ENCODE data around the gene SLC39A10.
"Not testable (repeated sequence)": the region's sequence is repeated elsewhere in the genome, so short reads cannot be mapped to it uniquely, and the experiment has no call there.

SLC39A10 gene, protein sequence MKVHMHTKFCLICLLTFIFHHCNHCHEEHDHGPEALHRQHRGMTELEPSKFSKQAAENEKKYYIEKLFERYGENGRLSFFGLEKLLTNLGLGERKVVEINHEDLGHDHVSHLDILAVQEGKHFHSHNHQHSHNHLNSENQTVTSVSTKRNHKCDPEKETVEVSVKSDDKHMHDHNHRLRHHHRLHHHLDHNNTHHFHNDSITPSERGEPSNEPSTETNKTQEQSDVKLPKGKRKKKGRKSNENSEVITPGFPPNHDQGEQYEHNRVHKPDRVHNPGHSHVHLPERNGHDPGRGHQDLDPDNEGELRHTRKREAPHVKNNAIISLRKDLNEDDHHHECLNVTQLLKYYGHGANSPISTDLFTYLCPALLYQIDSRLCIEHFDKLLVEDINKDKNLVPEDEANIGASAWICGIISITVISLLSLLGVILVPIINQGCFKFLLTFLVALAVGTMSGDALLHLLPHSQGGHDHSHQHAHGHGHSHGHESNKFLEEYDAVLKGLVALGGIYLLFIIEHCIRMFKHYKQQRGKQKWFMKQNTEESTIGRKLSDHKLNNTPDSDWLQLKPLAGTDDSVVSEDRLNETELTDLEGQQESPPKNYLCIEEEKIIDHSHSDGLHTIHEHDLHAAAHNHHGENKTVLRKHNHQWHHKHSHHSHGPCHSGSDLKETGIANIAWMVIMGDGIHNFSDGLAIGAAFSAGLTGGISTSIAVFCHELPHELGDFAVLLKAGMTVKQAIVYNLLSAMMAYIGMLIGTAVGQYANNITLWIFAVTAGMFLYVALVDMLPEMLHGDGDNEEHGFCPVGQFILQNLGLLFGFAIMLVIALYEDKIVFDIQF

DNA sequence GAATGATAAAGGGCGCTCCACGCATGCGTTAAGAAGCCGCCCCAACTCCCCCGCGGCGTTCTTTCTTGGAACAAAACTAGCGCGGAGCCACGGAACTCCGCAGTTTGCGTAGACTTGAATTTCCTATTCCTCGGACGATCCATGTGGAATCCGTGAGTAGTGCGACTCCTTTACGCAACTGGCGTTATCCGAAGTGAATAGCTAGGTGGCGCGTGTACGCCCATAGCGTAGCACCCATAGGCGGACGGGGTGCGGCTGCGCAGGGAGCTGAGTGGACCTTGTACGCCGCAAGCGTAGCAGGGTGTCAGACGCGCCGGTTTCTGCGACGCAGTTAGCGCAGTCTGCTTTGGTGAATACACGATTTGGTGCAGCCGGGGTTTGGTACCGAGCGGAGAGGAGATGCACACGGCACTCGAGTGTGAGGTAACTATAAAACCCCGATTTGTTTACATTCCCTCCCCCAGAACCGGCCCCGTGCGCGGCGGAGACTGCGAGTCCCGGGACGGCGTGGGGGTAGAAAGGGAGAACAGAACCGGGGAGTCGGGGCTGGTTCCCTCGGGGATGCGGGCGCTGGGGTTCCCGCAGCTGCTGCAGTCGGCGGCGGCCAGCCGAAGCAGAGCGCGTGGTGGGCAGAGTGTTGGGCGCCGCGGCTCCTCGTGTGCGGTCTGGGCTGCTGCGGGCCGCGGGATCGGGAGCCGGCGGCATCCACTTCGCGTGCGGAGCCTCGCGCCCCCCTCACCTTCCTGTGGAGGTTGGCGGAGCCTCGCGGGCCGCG lies at the start of gene SLC39A10:
SLC39A10 (plus strand) TSS at position 368 of the 775 bp plus-strand sequence. CDS start 22,817 bp downstream, outside the sequence.
- DNase-seq = peak; percentile 100

DNA sequence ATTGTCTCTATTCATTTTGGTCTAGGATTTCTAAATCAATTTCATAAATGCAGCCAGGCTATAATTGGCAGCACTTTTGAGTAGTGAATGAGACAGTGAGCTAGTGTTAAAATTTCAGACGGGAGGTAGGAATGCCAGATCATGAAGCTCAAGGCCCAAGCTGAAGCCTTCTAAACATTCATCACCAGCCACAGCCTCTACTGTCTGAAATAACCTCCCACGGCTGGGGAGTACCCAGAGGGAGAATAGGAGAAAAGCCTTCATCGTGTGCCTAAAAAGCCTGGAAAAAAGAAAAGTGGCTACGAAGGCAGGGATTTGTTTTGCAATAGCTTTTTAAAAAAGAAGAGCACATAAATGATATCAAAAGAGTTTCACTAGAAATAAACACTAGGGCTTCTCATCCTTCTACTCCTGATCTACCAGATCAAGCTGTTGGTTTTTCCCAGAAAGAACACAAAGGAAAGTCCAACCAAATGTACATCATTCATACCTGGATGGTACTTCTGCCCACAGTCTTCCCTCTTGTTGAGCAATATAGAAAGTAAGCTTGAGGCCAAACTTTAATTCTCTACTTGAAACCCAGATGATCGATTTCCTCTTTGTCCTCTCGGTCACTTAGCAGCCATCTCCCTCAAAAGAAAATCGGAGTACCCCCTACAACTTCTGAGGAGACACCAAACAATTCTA lies 48.1 kb upstream of the SLC39A10 start:
- DNase-seq = no peak

DNA sequence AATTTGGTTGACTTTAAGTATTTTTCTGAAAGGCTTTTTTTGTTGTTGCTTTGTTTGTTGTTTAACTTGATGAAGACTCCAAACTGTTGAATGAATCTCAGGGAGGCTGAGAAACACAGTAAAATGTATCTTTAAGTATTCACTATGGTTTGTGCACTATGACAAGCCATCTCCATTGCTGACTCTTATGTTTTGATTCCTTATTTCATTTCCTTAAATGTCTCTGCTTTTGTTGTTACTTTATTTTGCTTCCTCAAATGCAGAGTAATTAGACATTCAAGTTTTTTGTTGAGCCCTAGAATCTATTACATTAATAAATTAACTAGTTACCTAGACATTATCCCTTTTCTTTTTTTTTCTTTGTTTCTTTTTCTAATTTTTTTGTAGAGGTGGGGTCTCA lies 46.3 kb upstream of the SLC39A10 start:
- no peak for DNase-seq

DNA sequence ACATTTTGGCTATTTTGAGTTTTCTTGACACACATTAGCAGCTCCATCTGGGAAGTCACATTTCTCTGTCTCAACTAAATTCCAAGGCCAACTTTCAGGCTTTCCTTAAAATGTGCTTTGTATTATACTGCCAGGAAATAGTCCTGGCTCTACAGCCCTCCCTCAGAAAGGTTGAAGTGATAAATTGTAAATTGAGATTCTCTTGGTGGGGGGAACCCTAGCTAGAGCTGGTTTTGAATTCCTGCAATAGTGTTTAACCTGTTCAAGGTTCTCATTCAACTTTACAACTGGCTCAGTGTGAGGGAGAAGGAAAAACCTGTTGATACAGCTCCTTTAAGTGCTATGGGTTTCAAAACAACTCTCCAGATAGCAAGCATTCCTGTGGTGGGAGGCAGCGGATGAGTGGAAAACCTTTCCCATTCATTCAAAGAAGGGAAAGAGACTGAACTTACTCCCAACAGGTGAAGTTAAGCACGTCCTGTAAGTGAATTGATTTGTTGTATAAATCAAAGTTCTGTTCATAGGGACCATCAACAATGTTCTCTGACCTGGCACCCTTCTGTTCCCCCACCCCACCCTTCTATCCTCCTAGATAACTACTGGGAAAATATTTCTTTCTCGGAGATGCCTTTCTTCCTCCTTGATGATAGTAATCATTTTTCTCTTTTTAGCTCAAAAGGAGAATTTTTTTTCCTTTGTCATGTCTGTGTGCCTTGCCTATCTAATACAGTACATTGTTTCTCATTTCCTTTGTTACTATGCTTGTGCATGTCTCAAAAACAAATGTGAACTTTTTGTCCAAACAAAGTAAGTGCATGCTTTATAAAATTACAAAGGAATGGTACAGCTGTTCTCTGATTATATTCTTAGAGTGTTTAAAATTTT lies 44.2 kb upstream of the SLC39A10 start:
- DNase-seq = peak; percentile 71

DNA sequence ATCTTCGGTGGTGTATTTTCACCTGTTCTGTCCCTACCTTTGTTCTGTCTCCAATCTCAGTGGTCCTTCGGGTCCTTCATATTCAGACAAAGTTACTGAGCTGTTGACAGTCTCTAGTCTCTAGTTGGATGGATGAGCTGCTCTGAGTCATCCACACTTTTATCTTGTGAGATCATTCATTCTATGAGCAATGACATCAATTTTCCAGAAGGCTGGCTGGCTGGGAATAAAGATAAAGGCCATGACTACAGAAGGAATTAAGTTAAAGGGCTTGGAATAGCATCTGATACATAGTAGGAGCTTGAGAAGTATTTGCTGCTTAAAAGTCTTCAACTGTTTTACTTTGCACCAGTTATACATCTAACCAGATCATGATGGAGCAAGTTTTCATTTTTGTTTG lies 43.1 kb upstream of the SLC39A10 start:
- peak; percentile 46 for DNase-seq

DNA sequence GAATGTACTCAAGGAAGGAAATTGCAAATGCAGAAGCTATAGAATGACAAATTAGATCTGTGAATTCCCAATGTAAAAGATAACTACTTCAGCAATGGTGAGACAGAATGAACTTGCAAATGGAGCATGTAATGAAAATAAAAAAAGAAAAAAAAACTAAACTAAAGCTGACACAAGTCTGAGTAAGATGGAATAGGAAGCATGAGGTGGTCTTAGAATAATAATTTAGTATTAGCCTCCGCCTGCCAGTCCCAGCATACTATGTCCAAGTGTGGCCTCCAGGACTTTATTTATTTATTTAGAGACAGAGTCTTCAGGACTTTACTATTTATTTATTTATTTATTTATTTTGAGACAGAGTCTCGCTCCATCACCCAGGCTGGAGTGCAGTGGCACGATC lies 37.4 kb upstream of the SLC39A10 start:
- no peak for DNase-seq

DNA sequence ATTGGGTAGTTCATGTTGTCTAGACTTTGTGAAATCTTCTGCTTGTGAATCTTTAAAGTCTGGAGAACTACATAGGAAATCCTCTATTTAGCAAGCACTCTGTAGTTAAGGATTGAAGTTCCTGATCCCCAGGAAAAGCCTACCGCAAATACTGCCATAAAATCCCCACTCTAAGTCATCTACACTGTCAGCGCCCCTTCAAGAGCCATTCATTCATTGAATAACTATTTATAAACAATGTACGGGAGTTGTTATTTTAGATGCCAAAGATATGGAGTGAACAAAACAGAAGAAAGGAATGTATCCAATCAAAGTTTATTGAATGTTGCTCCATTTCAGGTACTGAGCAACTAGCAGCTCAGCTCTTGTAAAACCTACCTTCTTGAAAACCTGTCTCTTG lies 36.5 kb upstream of the SLC39A10 start:
- no peak for DNase-seq

DNA sequence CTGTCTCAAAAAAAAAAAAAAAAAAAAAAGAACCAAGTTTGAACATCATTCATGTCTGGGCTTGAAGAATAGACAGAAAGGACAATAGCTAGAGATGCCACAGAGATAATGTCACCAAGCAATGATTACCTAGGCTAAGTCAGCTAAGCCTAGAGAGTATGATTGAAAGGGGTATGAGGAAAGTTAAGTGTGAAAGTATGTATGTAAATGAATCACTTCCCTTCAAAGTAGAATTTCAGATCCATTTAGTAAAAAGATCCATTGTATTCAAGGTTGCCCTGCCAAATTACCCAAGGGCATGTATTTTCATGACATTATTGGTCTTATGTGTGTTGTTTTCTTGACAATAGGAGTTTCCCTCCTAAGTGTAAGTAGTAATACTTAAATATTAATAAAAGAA lies 34.1 kb upstream of the SLC39A10 start:
- no peak for DNase-seq

DNA sequence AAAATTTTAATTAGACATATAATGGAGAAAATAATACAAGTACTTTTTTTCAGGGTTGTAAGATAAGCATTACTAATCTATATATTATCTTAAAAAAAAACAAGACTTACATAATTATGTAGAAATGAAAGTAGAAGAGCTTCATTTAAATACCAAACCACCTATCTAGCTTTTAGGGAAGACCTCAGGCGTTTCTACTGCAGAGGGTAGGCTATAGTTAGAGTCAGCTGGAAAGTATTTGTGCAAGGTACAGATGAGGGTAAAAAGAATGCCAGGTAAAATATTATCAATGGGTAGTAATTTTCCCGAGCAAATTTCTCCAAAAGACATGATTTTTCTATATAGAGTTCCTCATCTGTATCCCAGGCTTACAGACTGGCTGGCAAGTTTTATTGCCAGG lies 30.5 kb upstream of the SLC39A10 start:
- no peak for DNase-seq

DNA sequence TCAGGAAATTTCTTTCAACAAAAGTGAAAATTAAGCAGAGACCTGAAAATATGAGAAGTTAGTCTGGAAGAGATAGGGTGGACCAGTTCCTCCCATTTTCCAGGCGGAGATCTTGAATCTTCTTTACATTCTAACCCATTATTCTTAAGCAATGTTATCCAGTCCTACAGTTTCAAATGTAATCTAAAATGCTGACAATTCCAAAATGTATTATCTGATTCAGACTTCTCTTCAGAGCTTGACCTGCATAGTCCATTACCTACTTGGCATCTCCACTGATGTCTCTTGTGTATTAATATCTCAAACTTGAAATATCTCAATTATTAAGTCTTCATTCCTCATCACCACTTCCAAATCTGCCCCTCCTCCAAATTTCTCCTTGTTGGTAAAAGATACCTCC lies 28.4 kb upstream of the SLC39A10 start:
- no peak for DNase-seq

DNA sequence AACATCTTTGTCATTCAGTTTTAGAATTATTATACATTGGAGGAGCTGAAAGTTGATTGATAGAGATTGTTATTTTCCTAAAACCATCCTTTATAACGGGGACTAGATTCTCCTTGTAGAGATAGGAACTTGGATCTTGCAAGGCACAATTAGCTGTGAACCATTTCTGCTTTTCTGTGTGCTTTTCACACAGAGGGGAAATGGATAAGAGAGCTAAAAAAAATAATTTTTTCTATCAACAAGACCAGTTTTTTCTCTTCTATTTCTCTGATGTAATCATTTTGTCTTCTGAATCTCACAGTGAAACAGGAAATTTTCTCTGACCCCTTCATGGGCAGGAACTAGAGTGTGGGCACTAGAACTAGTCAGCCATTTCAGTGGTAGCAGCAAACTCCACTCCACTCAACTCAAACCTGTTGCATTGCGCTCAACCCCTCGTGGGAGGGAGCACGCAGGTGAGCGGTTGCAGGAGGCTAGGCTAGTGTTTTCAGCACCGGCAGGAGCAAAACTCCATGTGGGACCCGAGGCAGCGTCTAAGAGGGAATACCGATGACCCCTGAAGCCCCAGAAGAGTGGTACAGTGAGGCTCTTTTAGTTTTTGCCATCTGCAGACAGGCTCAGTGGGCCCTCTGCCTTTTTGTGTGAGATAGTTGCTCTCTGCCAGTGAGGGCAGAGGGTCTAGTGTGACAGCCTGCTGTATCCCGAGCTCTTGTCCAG lies 24.0 kb upstream of the SLC39A10 start:
- no peak for DNase-seq

DNA sequence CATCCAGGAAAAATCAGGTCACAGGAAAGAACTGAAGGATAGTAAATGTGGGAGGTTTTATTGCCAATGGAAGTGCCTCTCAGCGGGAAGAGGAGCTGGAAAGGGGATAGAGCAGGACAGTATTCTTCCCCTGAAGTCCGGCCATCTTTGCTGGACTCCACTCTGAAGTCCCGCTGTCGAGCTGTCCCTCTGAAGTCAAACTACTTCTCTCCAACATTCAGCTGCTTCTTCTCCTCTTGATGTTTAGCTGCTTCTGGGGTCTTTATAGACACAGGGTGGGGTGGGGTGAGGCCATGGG lies 23.5 kb upstream of the SLC39A10 start:
- DNase-seq = no peak

DNA sequence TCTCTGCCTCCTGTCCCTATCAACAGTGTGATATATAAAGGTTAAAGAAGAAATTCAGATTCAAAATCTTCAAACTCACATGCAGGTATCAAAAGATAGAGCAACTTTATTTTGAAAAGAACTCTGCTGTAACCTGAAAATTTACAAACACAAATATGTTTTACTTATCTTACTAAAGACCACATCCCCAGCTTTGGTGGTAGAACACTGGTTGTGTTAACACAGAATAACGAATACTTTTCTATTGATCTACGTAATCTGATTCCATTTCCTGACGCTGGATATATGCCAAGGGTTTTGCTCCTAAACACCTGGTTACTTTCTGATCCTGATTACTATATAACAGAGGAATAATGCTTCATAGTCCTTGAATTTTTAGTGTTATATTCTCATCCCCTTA lies 23.1 kb upstream of the SLC39A10 start:
- no peak for DNase-seq

DNA sequence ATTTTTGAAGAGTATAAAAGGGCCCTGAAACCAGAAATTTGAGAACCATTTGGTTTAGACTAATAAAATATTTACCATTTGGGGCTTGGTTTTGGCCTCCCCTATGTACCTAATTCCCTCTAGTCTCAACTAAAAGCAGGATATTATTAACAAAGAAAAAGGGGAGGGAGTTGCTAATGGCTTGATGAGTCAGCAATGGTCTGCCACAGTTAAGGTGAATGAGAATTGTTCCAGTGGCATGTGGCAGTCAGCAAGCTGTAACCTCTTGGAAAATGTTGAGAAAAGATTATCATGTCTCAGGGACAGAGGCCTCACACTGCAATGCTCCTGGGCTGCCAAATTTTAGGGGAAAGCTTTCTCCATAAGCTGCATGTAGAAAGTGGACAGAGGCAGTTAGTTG lies 20.1 kb upstream of the SLC39A10 start:
- no peak for DNase-seq

DNA sequence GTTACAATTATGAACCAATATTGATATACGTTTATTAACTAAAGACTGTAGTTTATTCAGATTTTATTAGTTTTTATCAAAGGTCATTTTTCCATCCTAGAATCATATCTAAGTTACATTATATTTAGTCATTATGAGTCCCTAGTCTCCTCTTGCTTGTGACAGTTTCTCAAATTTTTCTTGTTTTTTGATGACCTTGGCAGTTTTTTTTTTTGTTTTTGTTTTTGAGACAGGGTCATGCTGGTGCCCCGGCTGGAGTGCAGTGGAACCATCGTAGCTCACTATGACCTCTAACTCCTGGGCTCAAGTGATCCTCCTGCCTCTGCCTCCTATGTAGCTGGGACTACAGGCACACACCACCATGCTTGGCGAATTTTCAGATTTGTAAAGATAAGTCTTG lies 18.3 kb upstream of the SLC39A10 start:
- no peak for DNase-seq

DNA sequence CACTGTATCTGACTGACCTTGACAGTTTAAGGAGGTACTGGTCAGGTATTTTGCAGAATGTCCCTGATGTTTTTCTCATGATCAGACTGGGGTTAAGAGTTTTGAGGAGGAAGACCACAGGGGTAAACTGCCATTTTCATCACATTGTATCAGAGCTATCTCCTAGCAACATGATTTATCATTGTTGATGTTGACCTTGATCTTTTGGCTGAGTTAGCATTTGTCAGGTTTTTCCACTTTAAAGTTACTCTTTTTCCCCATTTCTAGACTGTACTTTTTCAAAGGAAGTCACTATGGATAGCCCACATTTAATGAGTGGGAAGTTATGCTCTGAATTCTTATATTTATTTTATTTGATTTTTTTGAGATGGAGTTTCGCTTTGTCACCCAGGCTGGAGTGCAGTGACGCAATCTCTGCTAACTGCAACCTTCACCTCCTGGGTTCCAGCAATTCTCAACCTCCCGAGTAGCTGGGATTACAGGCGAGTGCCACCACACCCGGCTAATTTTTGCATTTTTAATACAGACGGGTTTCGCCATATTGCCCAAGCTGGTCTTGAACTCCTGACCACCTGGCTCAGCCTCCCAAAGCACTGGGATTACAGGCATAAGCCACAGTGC lies 17.7 kb upstream of the SLC39A10 start:
- DNase-seq = no peak

DNA sequence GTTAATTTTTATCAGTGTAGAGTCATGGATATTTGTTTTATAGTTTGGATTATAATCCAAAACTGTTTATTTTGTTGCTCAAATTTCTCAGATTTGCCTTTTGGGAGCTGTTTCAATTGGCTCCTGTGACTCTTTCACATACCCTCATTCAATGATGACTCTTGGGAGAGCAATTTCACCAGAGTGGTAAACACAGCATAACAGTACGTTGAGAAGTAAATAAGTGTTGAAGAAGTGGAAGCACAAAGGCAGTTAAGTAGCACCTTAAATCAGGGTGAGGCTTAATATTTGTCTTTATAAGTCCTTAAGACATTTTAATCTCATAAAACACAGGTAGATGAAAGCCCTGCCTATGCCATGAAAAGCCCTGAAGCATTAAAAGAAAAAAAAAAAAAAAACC lies 17.1 kb upstream of the SLC39A10 start:
- no peak for DNase-seq

DNA sequence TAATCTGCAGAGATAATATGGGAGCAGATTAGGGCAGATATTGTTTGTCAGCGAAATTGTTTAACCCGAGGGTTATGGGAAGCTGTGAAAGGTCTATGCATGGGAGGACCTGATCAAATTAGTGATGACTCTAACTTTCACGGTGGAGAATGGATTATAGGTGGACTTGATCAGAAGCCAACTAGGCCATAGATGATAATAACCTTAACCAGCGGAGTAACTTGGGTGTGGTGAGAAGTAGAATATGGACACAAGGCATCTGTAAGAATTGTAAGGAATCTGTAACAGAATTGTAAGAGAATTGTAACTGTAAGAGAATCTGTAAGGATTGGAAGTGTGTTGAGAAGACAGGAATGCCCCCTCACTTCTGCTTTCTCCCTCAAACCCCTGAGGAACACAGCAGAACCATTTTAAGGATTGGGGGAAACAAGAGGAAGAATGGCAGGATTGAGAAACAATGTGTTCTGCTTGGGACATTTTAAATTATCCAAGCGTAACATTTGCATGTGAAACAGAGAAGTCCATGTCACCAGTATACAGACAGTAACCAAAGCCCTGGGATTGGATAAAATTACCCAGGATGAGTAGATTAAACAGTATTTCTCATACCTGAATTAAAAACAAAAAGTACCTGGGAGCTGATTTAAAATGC lies 14.9 kb upstream of the SLC39A10 start:
- DNase-seq = no peak

DNA sequence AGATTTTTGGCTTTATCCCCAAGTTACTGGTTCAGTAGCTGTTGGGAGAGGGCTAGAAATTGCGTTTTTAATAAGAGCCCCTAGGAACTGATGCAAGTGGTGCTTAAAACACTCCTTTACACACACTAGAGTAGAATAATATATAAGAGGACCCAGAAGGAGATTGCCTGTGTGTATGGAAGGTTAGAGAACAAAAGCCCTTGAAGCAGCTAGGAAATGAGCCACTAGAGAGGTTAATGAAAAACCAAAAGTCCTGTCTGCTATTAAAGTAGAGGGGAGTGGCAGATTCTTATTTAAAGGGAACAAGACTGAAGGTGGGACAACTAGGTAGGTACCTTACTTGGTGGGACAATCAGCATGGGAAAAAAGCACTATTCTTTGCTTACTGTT lies 14.4 kb upstream of the SLC39A10 start:
- no peak for DNase-seq

DNA sequence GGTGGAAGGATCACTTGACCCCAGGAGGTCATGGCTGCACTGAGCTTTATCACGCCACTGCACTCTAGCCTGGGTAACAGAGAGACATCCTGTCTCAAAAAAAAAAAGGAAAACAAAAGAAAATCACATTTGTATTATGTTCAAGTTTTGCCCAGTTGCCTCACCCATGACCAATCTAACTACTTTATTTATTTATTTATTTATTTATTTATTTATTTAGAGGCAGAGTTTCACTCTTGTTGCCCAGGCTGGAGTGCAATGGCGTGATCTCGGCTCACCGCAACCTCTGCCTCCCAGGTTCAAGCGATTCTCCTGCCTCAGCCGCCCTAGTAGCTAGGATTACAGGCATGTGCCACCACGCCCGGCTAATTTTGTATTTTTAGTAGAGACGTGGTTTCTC lies 12.3 kb upstream of the SLC39A10 start:
- DNase-seq = not testable (repeated sequence)
